K562 (cell line): Measurements from ENCODE around the gene ENC1. TPM values are rescaled to one million over a fixed set of nuclear protein-coding genes. Genes with fewer than 3 reads are reported as not detected.

ENCODE experiments used
- ATAC-seq: fragments of 200-7000 bp; cut with Tn5 transposase; 3 replicates; pipeline ENCODE4 v1.9.1; 2020; ENCODE audit warnings: moderate library complexity
- BruUV-seq: library from RNA; stranded (reverse); fragments of 400-500 nt; replicated peaks from 2 replicates; lab custom pipeline; 2021; lab: Mats Ljungman, UMichigan
- CTCF ChIA-PET: fragments of 300-600 bp; formaldehyde crosslinking; extraction: SDS; loops from one replicate; lab custom pipeline; 2021; ENCODE audit warnings: low intra/inter-chr PET ratio; lab: Yijun Ruan, JAX
- POLR2A ChIA-PET: fragments of 300-600, 350-650 bp; sonication (Branson Sonifier 250); formaldehyde crosslinking; extraction: SDS; loops from one replicate; lab custom pipeline; 2021; ENCODE audit warnings: antibody characterized with exemption, inconsistent platforms; lab: Yijun Ruan, JAX
- DNase-seq, 4 experiments: peaks; one replicate each; pipeline versions ENCODE4 v3.0.0 to v3.0.0-alpha.2; 2011 to 2018; ENCODE audit warnings: low spot score in 3 of 4, mixed read lengths in 3 of 4; ENCODE audit errors: extremely low read depth in 1 of 4
- FAIRE-seq: peaks from 2 replicates; lab custom pipeline; 2011; peaks lifted over from hg19 to GRCh38; lab: Jason Lieb, UNC
- H2AFZ ChIP-seq: 2 replicates; pipeline ENCODE4 v1.6.0; 2011; ENCODE audit warnings: low read depth, low read length, control low read depth, inconsistent platforms
- H3K27ac ChIP-seq: fragments of 200-600 bp; 3 replicates; pipeline ENCODE4 v1.8.0; 2011; ENCODE audit warnings: low read depth, mild to moderate bottlenecking, control low read depth, inconsistent platforms, low read length, moderate library complexity, mixed read lengths; ENCODE audit errors: extremely low read depth
- H3K27me3 ChIP-seq, 2 experiments: fragments of 300-600 bp in 1 of 2; 2 replicates in 1 of 2; 3 replicates in 1 of 2; pipeline versions ENCODE4 v1.6.0 to v1.8.0; 2011; ENCODE audit warnings: inconsistent platforms in 2 of 2, low read length in 2 of 2, mild to moderate bottlenecking in 1 of 2, mixed read lengths in 1 of 2, moderate library complexity in 1 of 2; ENCODE audit not compliant: control insufficient read depth in 2 of 2, insufficient read depth in 2 of 2
- H3K36me3 ChIP-seq: fragments of 300-600 bp; 3 replicates; pipeline ENCODE4 v1.8.0; 2011; ENCODE audit warnings: mild to moderate bottlenecking, low read length, inconsistent platforms; ENCODE audit not compliant: control insufficient read depth, insufficient read depth
- H3K4me1 ChIP-seq, 2 experiments: fragments of 200-600 bp in 1 of 2; replicated peaks in 1 of 2; 2 replicates in 1 of 2; 3 replicates in 1 of 2; pipeline versions ENCODE4 v1.5.1 to v1.8.0; 2011; ENCODE audit warnings: inconsistent platforms in 2 of 2, low read length in 2 of 2, mild to moderate bottlenecking in 1 of 2, mixed read lengths in 1 of 2, moderate library complexity in 1 of 2; ENCODE audit not compliant: control insufficient read depth in 2 of 2, insufficient read depth in 2 of 2
- H3K4me2 ChIP-seq: 2 replicates; pipeline ENCODE4 v1.6.1; 2011; ENCODE audit warnings: low read length, control low read depth, inconsistent platforms, mixed read lengths; ENCODE audit not compliant: insufficient read depth
- H3K4me3 ChIP-seq: fragments of 200-600 bp; sonication (generic), shearing (Covaris generic); 2 replicates; pipeline ENCODE4 v1.5.1; 2016; ENCODE audit warnings: control low read depth, inconsistent platforms
- H3K79me2 ChIP-seq: fragments of 200-600 bp; 3 replicates; pipeline ENCODE4 v1.8.0; 2011; ENCODE audit warnings: low read length, inconsistent platforms; ENCODE audit not compliant: control insufficient read depth, insufficient read depth
- H3K9ac ChIP-seq, 2 experiments: 2 replicates each; pipeline versions ENCODE4 v1.6.0 to v1.6.1; 2011; ENCODE audit warnings: low read depth in 2 of 2, low read length in 2 of 2, control low read depth in 1 of 2, inconsistent platforms in 1 of 2, mild to moderate bottlenecking in 1 of 2, mixed read lengths in 1 of 2; ENCODE audit not compliant: insufficient read depth in 1 of 2
- H3K9me1 ChIP-seq: one replicate; pipeline ENCODE4 v1.6.0; 2011; ENCODE audit warnings: inconsistent platforms, mild to moderate bottlenecking, low read length, moderate library complexity; ENCODE audit not compliant: control insufficient read depth, insufficient read depth
- H3K9me3 ChIP-seq: replicated peaks from 2 replicates; pipeline ENCODE4 v1.5.1; 2011; ENCODE audit warnings: low read depth, low read length, inconsistent platforms; ENCODE audit not compliant: control insufficient read depth, insufficient read depth
- H4K20me1 ChIP-seq: replicated peaks from 2 replicates; pipeline ENCODE4 v1.6.1; 2011; ENCODE audit warnings: low read length, inconsistent platforms, mixed read lengths; ENCODE audit not compliant: control insufficient read depth, insufficient read depth
- ARID1B ChIP-seq: fragments of 450-650 bp; IDR thresholded peaks from 2 replicates; pipeline ENCODE4 v1.6.1; 2016; ENCODE audit warnings: antibody characterized with exemption, mild to moderate bottlenecking, inconsistent platforms
- CBFA2T3 ChIP-seq: fragments of 450-650 bp; IDR thresholded peaks from 2 replicates; pipeline ENCODE4 v1.6.1; 2017
- CUX1 ChIP-seq: fragments of 200-800 bp; sonication (Bioruptor generic); IDR thresholded peaks from 2 replicates; pipeline ENCODE4 v1.6.1; 2016; ENCODE audit warnings: missing genetic modification characterization, missing compliant biosample characterization
- ETS1 ChIP-seq: conservative IDR thresholded peaks from 2 replicates; pipeline ENCODE4 v1.6.1; 2011; ENCODE audit warnings: low read depth, mild to moderate bottlenecking, low read length; ENCODE audit not compliant: control insufficient read depth
- MAX ChIP-seq: sonication (generic); formaldehyde crosslinking; IDR thresholded peaks from 2 replicates; pipeline ENCODE4 v1.9.0; 2022; ENCODE audit warnings: mild to moderate bottlenecking, missing genetic modification reagents
- MTA3 ChIP-seq: fragments of 450-650 bp; formaldehyde crosslinking; IDR thresholded peaks from 2 replicates; pipeline ENCODE4 v1.6.1; 2017; ENCODE audit warnings: mild to moderate bottlenecking, borderline replicate concordance
- NELFE ChIP-seq: IDR thresholded peaks from 2 replicates; pipeline ENCODE4 v1.6.1; 2011; ENCODE audit warnings: mild to moderate bottlenecking; ENCODE audit not compliant: insufficient read depth, insufficient read length
- ZNF518B ChIP-seq: fragments of 250-450 bp; sonication (Bioruptor Pico); IDR thresholded peaks from 2 replicates; pipeline ENCODE4 v1.5.0; 2021; ENCODE audit warnings: mild to moderate bottlenecking, moderate library complexity
- whole genome bisulfite sequencing: fragments of 100-300 bp; shearing (Covaris generic); methylation state at CpG from one replicate; pipeline ENCODE4 v1.1.6; 2016; ENCODE audit warnings: low coverage, mixed read lengths; ENCODE audit not compliant: insufficient coverage; ENCODE audit errors: missing lambda C conversion rate; 5-methylcytosine and 5-hydroxymethylcytosine counted together
- in situ Hi-C: fragments of 300-500 bp; cut with MboI; formaldehyde crosslinking; loops from 4 replicates; pipeline ENCODE4 v1.15.0; 2018; ENCODE audit warnings: inconsistent platforms, mixed read lengths
- intact Hi-C: fragments of 100-400 bp; cut with micrococcal nuclease; formaldehyde crosslinking; loops from 2 replicates; pipeline ENCODE4 v1.14.2; 2022
- polyA plus RNA-seq, 8 experiments: library from polyadenylated mRNA; depleted of rRNA in 4 of 8; stranded (reverse) in 5 of 8; unstranded in 3 of 8; fragments of >200 nt; fragmentation: Nextera tagmentation in 2 of 8; fragmentation: Illumina TruSeq in 1 of 8; extraction: Ambion mirVana in 2 of 8; extraction: Trizol in 1 of 8; gene quantifications; 2 replicates each; pipeline versions ENCODE4 v1.2.1 to v1.2.3, GENCODE V29; 2011 to 2014; ENCODE audit warnings: inconsistent platforms in 1 of 8, missing spikeins in 1 of 8
- total RNA-seq, 7 experiments: library from RNA; depleted of rRNA in 6 of 7; stranded (reverse); fragments of >200 nt in 6 of 7; fragmentation: Illumina TruSeq in 2 of 7; extraction: Trizol in 2 of 7; gene quantifications; 2 replicates each; pipeline versions ENCODE4 v1.2.1 to v1.2.3, GENCODE V29; 2011 to 2021; ENCODE audit warnings: low replicate concordance in 1 of 7

ENC1 gene
- total and polyA plus RNA-seq, 9 of the 15 experiments (the other 6 are each of a cell fraction or from before 2014, with no cell fraction given), result 0.17 to 3.2 (median 0.97) TPM

GRCh38 chr5:74594137-74595040 lies 46.1 kb downstream of the ENC1 start:
- Histone ChIP-seq H3K9me3 (no peaks in the 10 kb centered on the region), H3K79me2 (no peaks in the 10 kb centered on the region), H3K4me2 (peak overlapping the region; percentile 44; the same call in 1 of the 2 replicates), H3K9ac (no peak overlapping the region; a peak in 1 of 4 replicates), H3K9me1 (no peaks in the 10 kb centered on the region), H3K27ac (peak overlapping the region; percentile 63; the same call in 2 of the 3 replicates), H3K4me3 (no peak overlapping the region), H3K4me1 (peaks cover 0 to 35% of the 10 kb centered on the region in 2 experiments; a peak in 3 of 5 replicates), H3K27me3 (no peaks in the 10 kb centered on the region), H3K36me3 (no peaks in the 10 kb centered on the region), H4K20me1 (no peaks in the 10 kb centered on the region), H2AFZ (peak overlapping the region; percentile 77)
- 9% methylated on average over 6 of the region's 6 CpGs for WGBS
- ATAC-seq (peak; percentile 69), FAIRE-seq (no peak), DNase-seq (peak in 3 of 4 experiments; percentile 21 to 60 (median 21))
- in situ Hi-C loops (no loop called here), intact Hi-C loops (no loop called here)
- no TSS peak for BruUV-seq
- ChIA-PET POLR2A (interaction anchor here (0.9 to 1.1 kb wide), 2 partner anchors 9 to 11 kb away, joined by 4 read pairs; no protein-coding TSS in a partner anchor), CTCF (no interaction called here)
- 0 out of 2 replicates have a peak, but pooled peaks have one; percentile 24 for TF ChIP-seq CBFA2T3
- peak; percentile 58; the same call in 1 of the 2 replicates for TF ChIP-seq ARID1B
- no peak for TF ChIP-seq MAX
- no peak for TF ChIP-seq ZNF518B (CRISPR knock-in tag)
- no peak for TF ChIP-seq ETS1
- TF ChIP-seq CUX1 (CRISPR knock-in tag), result no peak
- TF ChIP-seq NELFE, result no peak
- TF ChIP-seq MTA3, result no peak
